ENCODE results near the gene HEATR9.

HEATR9 gene

GRCh38 chr17:35842239-35842638, 26.5 kb downstream of the HEATR9 start:
- TF ChIP-seq, protein P1, sequence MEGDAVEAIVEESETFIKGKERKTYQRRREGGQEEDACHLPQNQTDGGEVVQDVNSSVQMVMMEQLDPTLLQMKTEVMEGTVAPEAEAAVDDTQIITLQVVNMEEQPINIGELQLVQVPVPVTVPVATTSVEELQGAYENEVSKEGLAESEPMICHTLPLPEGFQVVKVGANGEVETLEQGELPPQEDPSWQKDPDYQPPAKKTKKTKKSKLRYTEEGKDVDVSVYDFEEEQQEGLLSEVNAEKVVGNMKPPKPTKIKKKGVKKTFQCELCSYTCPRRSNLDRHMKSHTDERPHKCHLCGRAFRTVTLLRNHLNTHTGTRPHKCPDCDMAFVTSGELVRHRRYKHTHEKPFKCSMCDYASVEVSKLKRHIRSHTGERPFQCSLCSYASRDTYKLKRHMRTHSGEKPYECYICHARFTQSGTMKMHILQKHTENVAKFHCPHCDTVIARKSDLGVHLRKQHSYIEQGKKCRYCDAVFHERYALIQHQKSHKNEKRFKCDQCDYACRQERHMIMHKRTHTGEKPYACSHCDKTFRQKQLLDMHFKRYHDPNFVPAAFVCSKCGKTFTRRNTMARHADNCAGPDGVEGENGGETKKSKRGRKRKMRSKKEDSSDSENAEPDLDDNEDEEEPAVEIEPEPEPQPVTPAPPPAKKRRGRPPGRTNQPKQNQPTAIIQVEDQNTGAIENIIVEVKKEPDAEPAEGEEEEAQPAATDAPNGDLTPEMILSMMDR (IDR thresholded peaks at IDR 0.05) = no peak
- peaks cover 98% of the 10 kb centered on the region for H3K36me3 ChIP-seq
- no peaks in the 10 kb centered on the region for H3K9me3 ChIP-seq
- no peaks in the 10 kb centered on the region for H3K4me1 ChIP-seq (ENCODE audit: control insufficient read depth in 1 of 2, insufficient read depth in 1 of 2, low read depth in 1 of 2, low read length in 1 of 2)
- H3K4me3 ChIP-seq (ENCODE audit: low read depth in 1 of 2, low read length in 1 of 2) = no peak overlapping the region
- H3K27me3 ChIP-seq = no peaks in the 10 kb centered on the region
- no peak overlapping the region for H3K27ac ChIP-seq

DNA sequence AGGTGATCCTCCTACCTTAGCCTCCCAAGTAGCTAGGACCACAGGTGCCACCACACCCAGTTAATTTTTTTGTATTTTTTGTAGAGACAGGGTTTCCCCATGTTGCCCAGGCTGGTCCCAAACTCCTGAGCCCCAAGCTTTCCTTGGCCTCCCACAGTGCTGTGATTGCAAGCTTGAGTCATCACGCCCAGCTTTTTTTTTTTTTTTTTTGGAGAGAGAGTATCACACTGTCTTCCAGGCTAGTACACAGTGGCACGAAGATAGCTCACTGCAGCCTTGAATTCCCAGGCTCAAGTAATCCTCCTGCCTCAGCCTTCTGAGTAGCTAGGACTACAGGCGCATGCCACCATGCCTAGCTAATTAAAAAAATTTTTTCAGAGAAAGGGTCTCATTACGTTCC, 27.2 kb downstream of the HEATR9 start:
- Histone ChIP-seq H3K9me3 (no peaks in the 10 kb centered on the region), H3K27ac (no peak overlapping the region), H3K4me1 (ENCODE audit: control insufficient read depth in 1 of 2, insufficient read depth in 1 of 2, low read depth in 1 of 2, low read length in 1 of 2) (no peaks in the 10 kb centered on the region), H3K27me3 (no peaks in the 10 kb centered on the region), H3K4me3 (ENCODE audit: low read depth in 1 of 2, low read length in 1 of 2) (no peak overlapping the region), H3K36me3 (peaks cover 98% of the 10 kb centered on the region)
- TF ChIP-seq, protein P1 (IDR thresholded peaks at IDR 0.05) = no peak

GRCh38 chr17:35841101-35841500, 27.6 kb downstream of the HEATR9 start:
- no peak overlapping the region for H3K27ac ChIP-seq
- H3K4me3 ChIP-seq (ENCODE audit: low read depth in 1 of 2, low read length in 1 of 2) = no peak overlapping the region
- TF ChIP-seq, protein P1 (IDR thresholded peaks at IDR 0.05) = no peak
- no peaks in the 10 kb centered on the region for H3K9me3 ChIP-seq
- peaks cover 98% of the 10 kb centered on the region for H3K36me3 ChIP-seq
- no peaks in the 10 kb centered on the region for H3K27me3 ChIP-seq
- H3K4me1 ChIP-seq (ENCODE audit: control insufficient read depth in 1 of 2, insufficient read depth in 1 of 2, low read depth in 1 of 2, low read length in 1 of 2) = no peaks in the 10 kb centered on the region

- no peaks in the 10 kb centered on the region for H3K9me3 ChIP-seq
- H3K36me3 ChIP-seq = peaks cover 68% of the 10 kb centered on the region
- no peaks in the 10 kb centered on the region for H3K27me3 ChIP-seq
These were observed 43.5 kb downstream of the HEATR9 start for GRCh38 chr17:35825206-35825605.

GRCh38 chr17:35821308-35821707, 47.4 kb downstream of the HEATR9 start:
- TF ChIP-seq, protein P1 (IDR thresholded peaks at IDR 0.05) = no peak
- Histone ChIP-seq H3K36me3 (peaks cover 64% of the 10 kb centered on the region), H3K4me3 (ENCODE audit: low read depth in 1 of 2, low read length in 1 of 2) (no peak overlapping the region), H3K27me3 (no peaks in the 10 kb centered on the region), H3K4me1 (ENCODE audit: control insufficient read depth in 1 of 2, insufficient read depth in 1 of 2, low read depth in 1 of 2, low read length in 1 of 2) (no peaks in the 10 kb centered on the region), H3K27ac (no peak overlapping the region), H3K9me3 (no peaks in the 10 kb centered on the region)

More at GRCh38 chr17:35825206-35825605, 43.5 kb downstream of the HEATR9 start:
- Histone ChIP-seq H3K4me3 (ENCODE audit: low read depth in 1 of 2, low read length in 1 of 2) (no peak overlapping the region), H3K27ac (no peak overlapping the region), H3K4me1 (ENCODE audit: control insufficient read depth in 1 of 2, insufficient read depth in 1 of 2, low read depth in 1 of 2, low read length in 1 of 2) (peaks cover 0 to 3% of the 10 kb centered on the region in 2 experiments)
- TF ChIP-seq, protein P1 (IDR thresholded peaks at IDR 0.05) = no peak

GRCh38 chr17:35819455-35819854, 49.2 kb downstream of the HEATR9 start:
- no peaks in the 10 kb centered on the region for H3K9me3 ChIP-seq
- peaks cover 50% of the 10 kb centered on the region for H3K36me3 ChIP-seq

More at GRCh38 chr17:35819455-35819854, 49.2 kb downstream of the HEATR9 start:
- TF ChIP-seq, protein P1 (IDR thresholded peaks at IDR 0.05) = no peak
- Histone ChIP-seq H3K4me1 (ENCODE audit: control insufficient read depth in 1 of 2, insufficient read depth in 1 of 2, low read depth in 1 of 2, low read length in 1 of 2) (no peaks in the 10 kb centered on the region), H3K27ac (no peak overlapping the region), H3K4me3 (ENCODE audit: low read depth in 1 of 2, low read length in 1 of 2) (no peak overlapping the region), H3K27me3 (no peaks in the 10 kb centered on the region)

Data from neutrophil (primary cell).